HG03097 (cell line): ENCODE data around the gene RBBP8NL.

Experiments used
- ATAC-seq: cut with Tn5 transposase; IDR thresholded peaks from one replicate; pipeline ENCODE4 v1.9.1; 2021; ENCODE audit not compliant: unreplicated experiment, low FRiP score

RBBP8NL gene, protein sequence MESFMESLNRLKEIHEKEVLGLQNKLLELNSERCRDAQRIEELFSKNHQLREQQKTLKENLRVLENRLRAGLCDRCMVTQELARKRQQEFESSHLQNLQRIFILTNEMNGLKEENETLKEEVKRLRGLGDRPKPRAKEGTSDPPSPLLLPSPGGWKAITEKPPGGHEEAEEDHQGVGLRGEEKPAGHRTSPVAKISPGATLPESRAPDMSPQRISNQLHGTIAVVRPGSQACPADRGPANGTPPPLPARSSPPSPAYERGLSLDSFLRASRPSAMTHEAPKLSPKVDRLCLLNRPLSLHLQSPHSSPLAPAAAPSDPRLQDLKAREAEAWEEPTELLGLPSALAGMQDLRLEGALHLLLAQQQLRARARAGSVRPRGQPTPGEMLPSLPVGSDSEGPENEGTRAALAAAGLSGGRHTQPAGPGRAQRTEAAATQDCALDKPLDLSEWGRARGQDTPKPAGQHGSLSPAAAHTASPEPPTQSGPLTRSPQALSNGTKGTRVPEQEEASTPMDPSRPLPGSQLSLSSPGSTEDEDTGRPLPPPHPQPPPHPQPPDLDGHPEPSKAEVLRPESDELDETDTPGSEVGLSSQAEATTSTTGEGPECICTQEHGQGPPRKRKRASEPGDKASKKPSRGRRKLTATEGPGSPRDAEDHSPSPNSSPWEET

DNA sequence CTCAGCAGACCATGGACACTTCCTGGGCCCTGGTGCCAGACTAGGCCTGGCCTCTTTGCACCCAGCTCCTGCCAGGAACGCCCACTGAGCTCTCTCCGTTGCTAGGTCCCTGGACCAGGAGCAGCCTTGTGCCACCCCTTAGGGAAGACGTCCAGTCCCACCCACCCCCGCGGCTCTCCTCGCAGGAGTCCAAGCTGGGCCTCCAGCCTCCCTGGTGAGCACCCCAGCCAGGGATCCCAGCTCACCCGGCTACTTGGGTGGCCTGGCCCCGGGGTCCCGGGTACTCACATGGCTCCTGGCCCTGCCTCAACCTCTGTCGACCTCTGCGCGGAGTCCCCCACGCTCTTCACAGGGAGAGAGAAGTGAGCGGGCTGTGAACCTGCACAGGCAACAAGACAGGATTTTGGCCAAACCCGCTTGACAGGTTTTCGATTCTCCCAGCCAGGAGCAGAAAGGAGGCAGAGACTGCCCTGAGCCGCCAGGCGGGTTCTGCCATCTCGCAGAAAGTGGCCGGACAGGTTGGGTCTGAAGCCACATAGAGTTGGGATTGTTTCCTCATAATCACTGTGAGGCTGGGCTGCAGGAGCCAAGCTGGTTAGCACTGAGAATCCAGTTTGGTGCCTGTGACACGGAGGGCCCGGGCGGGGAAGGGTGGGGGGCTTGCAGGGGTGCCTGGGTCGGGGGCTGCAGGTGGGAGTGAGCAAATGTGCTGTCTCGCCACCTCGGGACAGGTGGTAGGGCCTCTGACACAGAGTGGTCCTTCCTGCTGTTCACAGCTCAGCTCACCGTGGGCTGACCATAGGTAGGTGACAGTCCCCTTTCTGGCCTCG lies at the start of gene RBBP8NL:
Gene RBBP8NL, minus strand, starts transcription at position 368 of the 830 bp plus-strand sequence. CDS start 7,892 bp downstream, outside the sequence.
- no peak for ATAC-seq

DNA sequence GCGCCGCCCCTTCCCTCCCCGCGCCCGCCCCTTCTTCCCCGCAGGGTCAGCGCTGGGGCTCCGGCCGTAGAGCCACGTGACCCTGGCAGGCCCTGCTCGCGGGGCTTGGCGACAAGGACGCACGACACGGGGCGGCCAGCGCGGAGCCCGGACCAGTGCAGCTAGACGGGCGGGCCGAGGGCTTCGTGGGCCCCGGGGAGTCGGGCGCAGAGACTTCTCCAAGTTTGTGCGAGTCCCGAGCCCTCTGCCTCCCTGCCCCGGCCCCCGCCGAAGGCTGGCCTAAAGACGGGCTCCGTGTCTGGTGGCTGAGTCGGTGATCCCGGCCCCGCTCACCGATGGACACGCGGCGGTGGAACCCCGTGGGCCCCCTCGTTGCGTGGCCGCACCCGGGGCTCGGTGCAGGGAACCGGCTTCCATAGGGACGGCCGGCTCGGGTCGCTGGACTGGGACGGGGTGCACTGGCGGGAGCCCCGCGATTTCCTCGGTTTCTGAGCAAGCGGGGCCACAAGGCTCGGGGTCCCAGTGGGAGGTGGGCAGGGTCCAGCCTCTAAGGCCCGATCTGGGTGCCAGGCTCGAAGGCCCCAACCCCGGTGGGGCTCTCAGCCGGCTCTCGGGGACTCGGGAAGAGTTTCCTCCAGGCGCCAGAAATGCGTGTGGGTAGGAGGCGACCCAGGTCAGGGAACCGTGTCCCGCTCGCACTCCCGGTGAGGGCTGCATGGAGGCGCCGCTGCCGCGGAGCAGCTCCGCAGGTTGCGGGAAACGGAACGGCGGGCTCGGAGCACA lies 48.9 kb upstream of the RBBP8NL start:
- no peak for ATAC-seq

DNA sequence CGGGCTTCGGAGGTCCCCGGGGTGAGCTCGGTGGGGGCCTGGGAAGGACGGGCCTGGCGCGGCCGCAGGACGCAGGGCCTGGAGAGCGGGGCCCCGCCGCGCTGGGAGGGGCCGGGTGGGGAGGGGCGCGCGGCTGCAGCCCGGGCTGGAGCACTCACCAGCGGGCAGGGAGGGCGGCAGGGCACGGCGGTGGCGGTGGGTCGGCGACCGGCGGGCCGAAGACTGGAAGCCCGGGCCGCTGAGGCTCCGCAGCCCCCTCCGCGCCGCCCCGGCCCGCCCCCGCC lies 48.4 kb upstream of the RBBP8NL start, which contains the start of gene GATA5:
Gene GATA5, minus strand, starts transcription at position 224 of the 284 bp plus-strand sequence. CDS start 474 bp downstream, outside the sequence.
- no peak for ATAC-seq

DNA sequence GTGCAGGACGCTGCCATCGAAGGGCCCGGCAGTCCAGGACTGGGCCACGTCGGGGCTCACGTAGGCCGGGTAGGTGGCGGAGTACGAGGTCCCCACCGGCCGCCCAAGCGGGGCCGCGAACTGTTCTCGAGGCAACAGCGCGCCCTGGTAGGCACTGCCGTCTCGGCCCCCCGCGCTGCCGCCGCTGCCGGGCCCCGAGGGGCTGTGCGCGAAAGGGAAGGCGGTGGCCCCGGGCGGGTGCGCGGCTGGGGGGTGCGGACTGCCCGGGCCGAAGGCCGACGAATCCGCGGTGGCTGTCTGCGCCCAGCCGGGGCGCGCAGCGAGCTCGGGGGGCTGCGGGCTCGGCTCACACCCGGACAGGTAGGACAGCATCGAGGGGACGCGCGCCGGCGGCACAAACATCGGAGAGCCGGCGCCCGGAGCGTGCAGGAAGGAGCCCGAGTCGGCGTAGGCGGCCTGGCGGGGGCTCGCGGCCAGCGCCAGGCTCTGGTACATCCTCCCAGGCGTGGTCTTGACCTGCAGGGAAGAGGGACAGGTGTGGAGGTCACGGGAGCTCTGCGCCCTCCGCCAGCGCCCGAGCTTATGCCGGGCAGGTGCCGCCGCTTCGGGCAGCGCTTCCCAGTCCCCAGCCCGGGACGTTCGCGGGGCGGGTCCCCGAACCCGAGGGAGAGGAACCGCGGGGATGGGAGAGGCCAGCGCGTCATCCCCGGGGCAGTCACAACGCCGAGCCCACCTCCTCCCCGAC lies 47.9 kb upstream of the RBBP8NL start:
- no peak for ATAC-seq

DNA sequence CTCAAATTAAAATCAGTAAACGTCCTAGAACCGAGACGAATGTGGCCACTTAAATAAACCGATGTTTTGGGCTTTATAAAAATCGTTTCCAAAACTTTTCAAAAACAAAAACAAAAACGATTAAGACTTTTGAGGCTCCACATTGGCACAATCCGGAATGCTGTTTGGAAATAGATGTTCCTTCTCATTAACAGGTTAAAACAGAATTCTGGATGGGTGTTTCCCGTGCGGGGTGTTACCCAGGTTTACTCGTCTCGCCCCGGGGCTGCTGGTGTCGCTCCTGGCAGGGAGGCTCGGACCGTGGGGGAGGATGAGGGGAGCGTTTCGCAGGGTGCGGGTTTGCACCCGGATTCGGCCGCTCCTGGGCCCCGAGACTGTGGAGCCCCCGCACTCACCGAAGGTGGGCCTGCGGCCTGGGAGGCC lies 47.3 kb upstream of the RBBP8NL start:
- no peak for ATAC-seq

DNA sequence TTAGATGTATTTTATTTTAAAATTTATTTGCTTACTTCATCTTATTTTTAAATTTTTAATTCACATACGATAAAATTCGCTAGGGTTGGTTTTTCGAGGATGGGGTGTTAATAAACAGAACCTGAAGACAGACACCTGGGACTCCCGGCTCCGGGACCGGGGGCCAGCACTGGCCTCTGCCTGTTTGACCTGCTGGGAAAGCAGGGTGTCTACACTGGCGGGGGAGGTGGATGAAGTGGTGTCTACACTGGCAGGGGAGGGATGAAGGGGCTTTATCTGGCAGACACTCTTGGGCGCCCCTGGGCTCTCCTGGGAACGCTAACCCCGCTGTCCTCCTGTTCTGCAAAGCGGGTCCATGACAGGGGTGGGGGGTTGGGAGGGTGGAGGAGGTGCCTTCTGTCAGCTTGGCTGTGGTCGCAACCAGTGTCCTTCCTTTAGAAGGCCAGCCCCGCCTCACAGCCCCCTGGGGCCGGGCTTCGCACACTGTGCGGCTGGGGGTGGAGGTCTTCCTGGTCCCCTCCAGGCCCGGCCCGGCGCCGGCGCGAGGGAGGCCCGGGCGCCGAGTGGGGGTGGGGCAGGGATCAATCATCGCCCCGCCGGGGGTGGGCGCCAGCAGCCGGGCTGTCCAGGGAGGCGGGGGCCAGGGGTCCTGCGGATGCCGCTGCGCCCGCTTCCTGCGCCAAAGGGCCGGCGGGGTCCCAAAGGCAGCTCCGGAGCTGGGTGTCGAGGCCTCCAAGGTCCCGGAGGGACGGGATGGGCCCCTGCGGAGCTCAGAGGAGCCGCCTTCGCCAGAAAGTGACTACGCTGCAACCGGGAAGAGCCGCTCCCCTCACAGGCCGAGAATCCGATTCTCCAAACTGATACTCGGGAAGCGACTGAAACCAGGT lies 46.6 kb upstream of the RBBP8NL start:
- no peak for ATAC-seq

DNA sequence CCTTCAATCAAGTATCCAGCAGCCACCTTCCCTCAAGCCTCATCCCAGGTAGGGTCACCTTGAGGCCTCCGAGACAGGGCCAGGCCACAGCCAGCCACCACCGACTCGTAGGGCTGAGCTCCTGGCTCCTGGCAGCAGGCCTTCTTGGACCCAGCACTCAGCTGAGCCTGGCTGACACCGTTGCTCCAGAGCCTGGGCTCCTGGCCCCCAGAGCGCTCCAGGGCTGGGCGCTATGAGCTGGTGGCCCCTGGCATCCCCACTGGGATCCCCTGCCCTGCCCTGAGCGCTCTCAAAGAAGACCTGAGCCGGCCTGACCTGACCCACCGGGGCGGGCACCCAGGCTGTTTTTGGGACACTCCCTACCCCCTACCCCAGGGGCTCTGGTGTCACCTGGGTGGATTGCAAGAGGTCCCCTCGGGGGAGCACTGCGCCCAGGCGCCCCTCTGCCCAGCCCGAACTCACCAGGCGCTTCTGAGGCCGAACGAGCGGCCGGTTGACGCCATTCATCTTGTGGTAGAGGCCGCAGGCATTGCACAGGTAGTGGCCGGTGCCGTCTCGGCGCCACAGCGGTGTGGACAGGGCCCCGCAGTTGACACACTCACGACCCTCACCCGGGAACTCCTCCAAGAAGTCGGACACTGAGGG lies 45.7 kb upstream of the RBBP8NL start:
- ATAC-seq: no peak

DNA sequence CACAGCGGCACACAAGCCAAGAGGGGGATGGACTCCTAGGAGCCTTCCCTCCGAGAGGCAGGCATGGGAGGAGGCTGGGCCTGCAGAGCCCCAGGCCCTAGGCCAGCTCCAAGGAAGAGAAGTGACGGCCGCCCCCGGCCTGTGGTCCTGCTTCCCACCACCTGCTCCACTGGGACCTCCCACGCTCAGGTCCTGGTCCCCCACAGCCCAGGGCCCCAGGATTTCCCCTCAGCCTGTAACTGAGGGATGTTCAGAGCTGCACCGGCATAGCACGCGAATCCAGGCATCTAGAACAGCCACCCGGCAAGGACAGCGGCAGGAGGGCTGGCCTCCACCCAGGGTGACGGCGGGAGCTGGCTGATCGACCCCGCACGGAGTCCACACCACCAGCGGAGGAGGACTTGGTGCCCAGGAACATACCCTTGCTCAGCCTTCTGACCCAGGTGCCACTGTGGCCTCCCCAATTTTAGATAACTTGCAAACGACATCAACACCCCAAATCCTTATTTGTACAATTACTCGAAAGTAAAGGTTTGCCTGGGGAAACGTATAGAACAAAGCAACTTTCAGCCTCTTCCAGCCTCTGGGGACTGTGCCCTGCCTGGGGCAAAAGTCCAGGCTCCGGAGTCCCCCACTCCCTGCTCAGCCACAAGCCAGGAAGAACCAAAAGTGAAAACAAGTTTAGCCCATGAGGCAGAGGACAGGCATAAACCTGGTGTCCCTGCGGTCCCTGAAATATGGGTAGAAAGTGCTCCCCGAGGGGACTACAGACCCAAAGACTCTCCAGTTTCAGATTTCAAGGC lies 45.0 kb upstream of the RBBP8NL start:
- ATAC-seq: no peak

DNA sequence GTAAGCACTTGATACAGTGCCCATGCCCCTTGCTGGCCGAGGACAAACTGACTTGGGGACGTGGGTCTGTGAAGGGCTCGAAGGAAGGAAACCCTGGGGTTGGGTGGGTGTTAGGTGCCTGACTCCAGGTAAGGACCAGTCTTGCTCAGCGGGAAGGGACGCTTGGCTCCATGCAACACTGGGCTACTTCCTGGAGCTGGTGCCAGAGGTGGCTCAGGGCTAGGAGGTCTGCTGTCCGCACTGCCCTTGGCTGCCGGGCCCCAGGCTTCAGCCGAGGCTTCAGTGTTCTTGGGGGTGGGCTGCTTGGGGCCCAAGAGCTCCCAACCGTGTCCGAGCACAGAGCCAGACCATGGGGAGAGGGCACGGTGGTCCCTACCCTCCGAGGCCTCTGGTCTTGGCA lies 43.1 kb upstream of the RBBP8NL start:
- no peak for ATAC-seq

DNA sequence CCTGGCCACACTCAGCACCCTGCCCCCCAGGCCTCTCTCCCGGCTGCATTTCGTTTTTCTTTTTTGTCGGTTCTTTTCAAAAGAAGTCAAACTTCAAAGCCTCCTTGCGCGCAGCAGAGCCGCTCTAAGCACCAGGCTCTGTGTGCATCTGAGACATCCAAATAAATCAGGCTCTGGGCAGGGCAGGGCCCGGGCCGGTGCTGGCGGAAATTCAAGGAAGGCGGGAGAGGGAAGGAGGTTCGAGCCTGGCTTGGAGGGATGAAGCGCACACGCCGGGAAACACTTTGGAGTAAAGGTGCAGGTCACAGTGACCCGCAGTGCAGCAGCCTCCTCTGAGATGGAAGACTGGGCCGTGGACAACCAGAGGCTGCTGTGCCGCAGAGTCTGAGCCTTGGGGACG lies 42.7 kb upstream of the RBBP8NL start:
- no peak for ATAC-seq

DNA sequence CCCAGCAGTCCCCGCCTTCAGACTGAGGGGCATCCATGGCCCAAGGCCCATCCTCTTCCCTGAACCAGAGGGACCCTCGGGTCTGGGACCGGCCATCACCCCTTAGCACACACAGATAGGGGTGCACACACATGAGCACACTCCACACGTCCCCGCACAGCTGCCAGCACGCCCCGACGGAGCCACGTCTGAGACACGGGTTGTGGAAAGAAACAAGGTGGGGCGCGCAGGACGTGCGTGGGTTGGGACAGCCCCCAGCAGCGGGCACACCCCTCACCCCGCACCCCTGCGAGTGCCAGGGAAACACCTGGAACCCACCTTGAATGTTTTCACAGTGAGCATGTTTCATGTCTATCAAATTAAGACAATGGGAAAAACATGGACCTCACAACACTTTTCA lies 42.0 kb upstream of the RBBP8NL start:
- ATAC-seq: no peak

DNA sequence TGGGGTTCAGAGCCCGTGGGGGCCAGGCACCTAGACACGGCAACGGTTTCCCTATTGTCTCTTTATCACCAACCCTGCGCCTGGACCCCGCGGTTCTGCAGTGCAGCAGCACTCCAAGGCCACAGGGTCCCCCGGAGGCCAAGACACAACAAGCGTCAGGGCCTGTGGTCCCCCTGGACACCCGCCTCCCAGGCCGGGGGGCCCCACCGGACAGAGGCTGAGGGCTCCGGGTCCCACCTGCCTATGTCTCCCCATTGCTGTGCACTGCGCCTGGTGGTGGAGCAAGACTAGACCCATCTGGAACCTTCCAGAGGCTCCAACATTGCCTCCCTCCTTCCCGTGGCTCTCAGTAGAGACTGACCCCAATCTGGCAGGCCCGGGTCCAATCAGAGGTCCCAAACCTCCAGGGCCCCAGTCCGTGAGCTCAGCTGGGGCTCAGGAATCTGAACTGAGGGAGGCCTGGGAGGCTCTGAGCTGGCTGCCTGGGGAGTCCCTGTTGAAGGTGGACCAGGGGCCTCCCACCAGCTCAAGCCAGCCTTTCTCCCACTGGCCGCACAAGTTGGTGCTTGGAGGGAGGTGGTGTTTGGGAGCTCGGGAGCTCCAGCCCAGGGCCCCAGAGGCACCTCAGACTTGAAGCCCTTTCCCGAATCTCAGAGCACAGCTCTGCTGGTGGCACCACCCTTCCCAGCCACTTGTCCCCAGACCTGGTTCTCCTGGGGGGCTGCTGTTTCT lies 39.6 kb upstream of the RBBP8NL start:
- no peak for ATAC-seq

DNA sequence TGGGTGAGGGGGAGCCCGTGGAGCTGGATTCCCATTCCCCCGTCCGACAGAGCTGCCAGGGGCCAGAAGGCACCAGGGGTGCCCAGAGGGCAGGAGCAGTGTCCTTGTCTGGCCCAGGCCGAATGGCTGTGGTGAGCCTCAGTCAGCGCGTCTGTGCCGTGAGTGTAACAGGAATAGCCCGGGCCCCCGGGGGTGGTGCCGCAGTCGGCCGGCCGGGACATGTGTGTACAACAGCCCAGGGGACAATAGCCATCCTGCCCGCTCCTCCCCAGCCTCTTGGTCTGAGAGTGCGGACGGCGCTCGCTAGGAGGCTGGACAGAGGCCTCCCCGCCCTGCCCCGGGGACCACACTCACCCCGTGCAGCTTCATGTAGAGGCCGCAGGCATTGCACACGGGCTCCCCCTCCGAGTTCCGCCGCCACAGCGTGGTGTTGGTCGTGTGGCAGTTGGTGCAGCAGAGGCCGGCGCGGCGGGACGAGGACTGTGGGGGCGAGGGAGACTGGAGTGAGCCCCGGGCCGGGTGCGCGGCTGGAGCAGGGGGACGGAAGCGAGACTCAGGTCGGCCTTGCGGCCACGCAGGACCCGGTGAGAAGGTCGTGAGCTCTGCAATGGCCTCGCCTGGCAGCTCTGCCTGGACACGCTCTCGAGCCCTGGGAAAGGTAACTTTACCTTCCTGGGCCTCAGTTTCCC lies 38.9 kb upstream of the RBBP8NL start:
- ATAC-seq: no peak

DNA sequence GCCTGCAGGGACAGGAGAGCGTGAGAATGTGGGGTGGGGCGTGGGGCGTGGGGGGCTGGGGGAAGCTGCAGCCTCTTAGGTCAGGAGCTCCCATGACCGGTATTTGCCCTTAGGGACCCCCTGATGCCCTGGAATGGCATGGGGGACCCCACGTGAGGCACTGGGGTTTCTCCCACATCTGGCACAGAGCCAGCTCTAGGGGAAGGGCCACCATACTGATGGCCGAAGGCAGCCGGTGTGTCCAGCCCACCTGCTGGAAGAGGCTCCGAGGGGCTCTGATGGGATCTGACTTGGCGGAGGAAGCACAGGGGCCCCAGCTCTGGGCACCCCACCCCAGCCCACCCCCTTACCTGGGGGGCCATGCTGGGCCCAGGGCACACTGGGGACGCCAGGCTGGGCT lies 37.7 kb upstream of the RBBP8NL start:
- no peak for ATAC-seq

DNA sequence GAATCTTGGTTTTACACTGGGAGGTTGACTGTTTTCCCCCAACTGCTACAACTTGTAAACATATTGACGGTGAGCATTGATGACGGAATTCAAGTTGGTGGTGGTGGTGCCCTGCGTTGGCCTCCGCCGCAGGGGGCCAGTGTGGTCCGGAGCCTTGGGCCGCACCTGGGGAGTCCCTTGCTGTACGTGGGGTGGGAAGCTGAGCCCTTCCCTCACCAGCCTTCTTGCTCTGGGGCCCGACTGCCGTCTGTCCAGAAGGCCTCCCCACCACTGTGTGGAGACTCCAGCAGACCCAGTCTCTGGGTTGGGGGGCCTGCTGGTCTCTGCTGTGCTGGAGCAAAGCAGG lies 37.1 kb upstream of the RBBP8NL start:
- ATAC-seq: no peak

DNA sequence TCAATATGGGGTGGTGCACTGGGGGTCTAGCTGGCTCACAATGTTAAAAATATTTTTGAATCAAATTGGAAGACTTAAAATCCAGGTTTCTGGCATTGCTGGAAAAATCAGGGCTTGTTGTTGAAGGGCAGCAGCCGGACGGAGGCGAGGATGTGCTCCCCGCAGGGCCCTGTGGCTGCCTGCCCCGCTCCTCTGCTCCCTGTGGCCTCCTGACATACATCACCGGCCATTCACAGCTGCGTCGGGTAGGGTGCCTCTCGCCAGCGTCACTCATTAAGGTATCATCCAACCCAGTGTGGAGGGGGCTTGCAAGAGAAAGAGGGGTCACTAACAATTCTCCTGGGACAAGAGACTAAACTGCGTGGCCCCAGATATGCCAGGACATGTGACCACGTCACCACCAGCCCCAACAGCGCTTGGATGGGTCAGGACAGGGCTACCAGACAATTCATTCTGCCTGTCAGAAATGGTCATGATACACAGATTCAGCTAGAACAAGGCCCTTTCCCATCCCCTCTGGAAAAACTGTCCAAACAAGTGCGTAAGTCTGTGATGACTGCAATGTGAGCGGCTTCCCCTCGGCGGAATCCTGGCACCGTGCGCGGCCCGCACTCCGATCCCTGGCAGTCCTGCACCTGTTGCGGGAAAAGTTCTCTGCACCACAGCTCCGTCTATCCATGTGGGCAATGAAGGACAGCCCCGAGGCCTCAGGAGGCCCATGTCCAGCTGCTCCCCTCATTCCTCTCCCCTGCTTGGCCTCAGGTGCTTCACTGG lies 36.5 kb upstream of the RBBP8NL start:
- ATAC-seq: no peak
